Measurements from ENCODE around the gene IKZF1.

DNA sequence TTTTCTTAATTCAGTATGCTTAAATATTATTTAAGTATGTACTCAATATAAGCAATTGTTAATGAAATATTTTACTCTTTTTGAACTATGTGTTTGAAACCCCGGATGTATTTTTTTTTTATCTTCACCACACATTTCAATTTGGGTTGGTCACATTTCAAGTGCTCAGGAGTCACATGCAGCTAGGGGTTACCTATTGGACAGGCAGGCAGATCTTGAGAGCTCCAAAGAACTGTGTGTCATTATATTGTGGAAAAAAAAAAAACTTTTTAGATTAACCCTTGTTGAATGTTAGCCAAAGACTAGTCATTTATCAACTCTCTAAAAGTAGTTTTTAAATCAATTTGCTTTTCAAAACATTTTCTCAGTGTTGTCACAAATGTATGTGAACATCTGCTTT is 37.2 kb downstream of the IKZF1 start:
- TF ChIP-seq, protein P1, sequence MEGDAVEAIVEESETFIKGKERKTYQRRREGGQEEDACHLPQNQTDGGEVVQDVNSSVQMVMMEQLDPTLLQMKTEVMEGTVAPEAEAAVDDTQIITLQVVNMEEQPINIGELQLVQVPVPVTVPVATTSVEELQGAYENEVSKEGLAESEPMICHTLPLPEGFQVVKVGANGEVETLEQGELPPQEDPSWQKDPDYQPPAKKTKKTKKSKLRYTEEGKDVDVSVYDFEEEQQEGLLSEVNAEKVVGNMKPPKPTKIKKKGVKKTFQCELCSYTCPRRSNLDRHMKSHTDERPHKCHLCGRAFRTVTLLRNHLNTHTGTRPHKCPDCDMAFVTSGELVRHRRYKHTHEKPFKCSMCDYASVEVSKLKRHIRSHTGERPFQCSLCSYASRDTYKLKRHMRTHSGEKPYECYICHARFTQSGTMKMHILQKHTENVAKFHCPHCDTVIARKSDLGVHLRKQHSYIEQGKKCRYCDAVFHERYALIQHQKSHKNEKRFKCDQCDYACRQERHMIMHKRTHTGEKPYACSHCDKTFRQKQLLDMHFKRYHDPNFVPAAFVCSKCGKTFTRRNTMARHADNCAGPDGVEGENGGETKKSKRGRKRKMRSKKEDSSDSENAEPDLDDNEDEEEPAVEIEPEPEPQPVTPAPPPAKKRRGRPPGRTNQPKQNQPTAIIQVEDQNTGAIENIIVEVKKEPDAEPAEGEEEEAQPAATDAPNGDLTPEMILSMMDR (conservative IDR thresholded peaks at IDR 0.05 in 1 of 2, IDR thresholded peaks at IDR 0.05 in 1 of 2; ENCODE audit: low read depth in 1 of 2, low read length in 2 of 2): no peak
- TF ChIP-seq EZH2 (IDR thresholded peaks at IDR 0.05; ENCODE audit: low read length, missing control alignments): no peak
